ENCODE measurements around the gene RBM17. TPM values are rescaled to one million over a fixed set of nuclear protein-coding genes. Genes with fewer than 3 reads are reported as not detected.

Gene RBM17
- total RNA-seq, 1 experiment from 2014 or later = 124 TPM

DNA sequence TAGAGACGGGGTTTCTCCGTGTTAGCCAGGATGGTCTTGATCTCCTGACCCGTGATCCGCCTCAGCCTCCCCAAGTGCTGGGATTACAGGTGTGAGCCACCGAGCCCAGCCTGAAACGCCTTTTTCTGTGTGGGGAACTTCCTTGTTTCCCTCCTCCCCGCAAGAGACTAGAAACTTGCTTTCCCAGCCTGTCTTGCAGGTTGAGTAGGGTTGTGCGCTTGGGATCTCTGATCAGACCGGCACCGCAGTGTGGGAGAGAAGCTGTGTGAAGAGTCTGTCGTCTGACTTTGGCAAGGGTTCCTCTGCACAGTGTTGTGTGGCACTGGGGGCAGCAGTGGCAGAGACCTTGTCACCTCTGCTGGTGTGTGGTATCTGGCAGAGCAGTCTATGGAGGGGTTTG, 28.9 kb downstream of the RBM17 start:
- Histone ChIP-seq H2BK120ac (ENCODE audit: low read depth, low read length, poor library complexity, severe bottlenecking) (no peak overlapping the region), H2BK15ac (ENCODE audit: low read depth, low read length) (no peak overlapping the region), H3K27ac (ENCODE audit: insufficient read length, low read depth, low read length) (no peak overlapping the region), H3K14ac (ENCODE audit: insufficient read depth, low read length) (no peak overlapping the region), H3K23me2 (ENCODE audit: insufficient read length, low read depth, low read length, poor library complexity, severe bottlenecking) (no peaks in the 10 kb centered on the region), H2BK5ac (ENCODE audit: insufficient read length, low read length) (no peak overlapping the region), H3K79me1 (ENCODE audit: insufficient read depth, low read depth, low read length, poor library complexity, severe bottlenecking) (no peaks in the 10 kb centered on the region), H4K8ac (replicated peaks; ENCODE audit: insufficient read length, low read depth, low read length) (no peak overlapping the region), H3K4me1 (ENCODE audit: insufficient read depth, low read length) (no peaks in the 10 kb centered on the region), H3T11ph (ENCODE audit: low read length) (no peak overlapping the region), H3K27me3 (ENCODE audit: insufficient read depth, low read length) (no peaks in the 10 kb centered on the region), H3K9ac (ENCODE audit: extremely low read depth, insufficient read length, low read length) (no peak overlapping the region), H2BK12ac (ENCODE audit: insufficient read length, low read depth, low read length) (no peak overlapping the region), H3K9me3 (ENCODE audit: control insufficient read depth, low read depth, low read length) (no peaks in the 10 kb centered on the region), H3K4ac (ENCODE audit: low read depth, low read length) (no peak overlapping the region), H4K20me1 (ENCODE audit: control insufficient read depth, insufficient read depth, insufficient read length) (no peaks in the 10 kb centered on the region), H2AFZ (ENCODE audit: low read length) (no peak overlapping the region), H3K79me2 (ENCODE audit: insufficient read depth, low read length) (no peaks in the 10 kb centered on the region), H3K56ac (ENCODE audit: insufficient read length, low read depth, low read length) (no peak overlapping the region), H3K18ac (ENCODE audit: insufficient read length, low read depth, low read length) (no peak overlapping the region), H4K5ac (ENCODE audit: insufficient read length, low read depth, low read length) (no peak overlapping the region), H2AK5ac (ENCODE audit: insufficient read length, low read length) (no peak overlapping the region), H2BK20ac (ENCODE audit: low read depth, low read length, poor library complexity, severe bottlenecking) (no peak overlapping the region), H3K4me2 (ENCODE audit: insufficient read depth, insufficient read length, low read length) (no peak overlapping the region), H3K23ac (ENCODE audit: insufficient read length, low read depth, low read length) (no peak overlapping the region), H4K91ac (ENCODE audit: insufficient read length, low read depth, low read length) (no peak overlapping the region)
- DNase-seq = no peak
- Mint-ChIP-seq H3K4me1 (peaks cover 4 to 7% of the 10 kb centered on the region in 2 experiments; a peak in 3 of 4 replicates), H3K4me3 (no peak overlapping the region), H3K9me3 (no peaks in the 10 kb centered on the region), H3K27ac (peak overlapping the region in 2 of 3 experiments; percentile 32 to 61; a peak in 2 of 7 replicates), H3K27me3 (ENCODE audit: low read depth) (no peaks in the 10 kb centered on the region), H3K36me3 (ENCODE audit: insufficient read depth in 1 of 3, low read depth in 3 of 3) (peaks cover 25 to 41% (median 34%) of the 10 kb centered on the region in 3 experiments; a peak in 6 of 7 replicates)
- WGBS (ENCODE audit: extremely low coverage, insufficient read length, low lambda C conversion rate) = no CpG with 5 or more reads among the region's 11 CpGs
- TF ChIP-seq, protein P1, sequence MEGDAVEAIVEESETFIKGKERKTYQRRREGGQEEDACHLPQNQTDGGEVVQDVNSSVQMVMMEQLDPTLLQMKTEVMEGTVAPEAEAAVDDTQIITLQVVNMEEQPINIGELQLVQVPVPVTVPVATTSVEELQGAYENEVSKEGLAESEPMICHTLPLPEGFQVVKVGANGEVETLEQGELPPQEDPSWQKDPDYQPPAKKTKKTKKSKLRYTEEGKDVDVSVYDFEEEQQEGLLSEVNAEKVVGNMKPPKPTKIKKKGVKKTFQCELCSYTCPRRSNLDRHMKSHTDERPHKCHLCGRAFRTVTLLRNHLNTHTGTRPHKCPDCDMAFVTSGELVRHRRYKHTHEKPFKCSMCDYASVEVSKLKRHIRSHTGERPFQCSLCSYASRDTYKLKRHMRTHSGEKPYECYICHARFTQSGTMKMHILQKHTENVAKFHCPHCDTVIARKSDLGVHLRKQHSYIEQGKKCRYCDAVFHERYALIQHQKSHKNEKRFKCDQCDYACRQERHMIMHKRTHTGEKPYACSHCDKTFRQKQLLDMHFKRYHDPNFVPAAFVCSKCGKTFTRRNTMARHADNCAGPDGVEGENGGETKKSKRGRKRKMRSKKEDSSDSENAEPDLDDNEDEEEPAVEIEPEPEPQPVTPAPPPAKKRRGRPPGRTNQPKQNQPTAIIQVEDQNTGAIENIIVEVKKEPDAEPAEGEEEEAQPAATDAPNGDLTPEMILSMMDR (conservative IDR thresholded peaks at IDR 0.05) = no peak
